ENCODE measurements around the gene UMAD1.

GRCh38 chr7:7786595-7786994 lies 146.0 kb downstream of the UMAD1 start:
- TF ChIP-seq CTCF (conservative IDR thresholded peaks at IDR 0.05; ENCODE audit: low read depth, low read length): no peak
- TF ChIP-seq NFE2L2 (IDR thresholded peaks at IDR 0.05; ENCODE audit: low read depth, low read length): no peak
- TF ChIP-seq RAD21 (IDR thresholded peaks at IDR 0.05; ENCODE audit: low read length): no peak
- TF ChIP-seq MXI1 (IDR thresholded peaks at IDR 0.05; ENCODE audit: borderline replicate concordance, low read depth, low read length): no peak
- no peak for TF ChIP-seq POLR2A (IDR thresholded peaks at IDR 0.05; ENCODE audit: low read depth, low read length)
- TF ChIP-seq CEBPB (IDR thresholded peaks at IDR 0.05; ENCODE audit: low read depth, low read length): no peak
- no peak for TF ChIP-seq FOS (IDR thresholded peaks at IDR 0.05; ENCODE audit: low read depth, low read length)
